ENCODE measurements around the gene NUCB1. TPM values are rescaled to one million over a fixed set of nuclear protein-coding genes. Genes with fewer than 3 reads are reported as not detected.

The NUCB1 gene
- total and polyA plus RNA-seq, 9 of the 15 experiments (the other 6 are each of a cell fraction or from before 2014, with no cell fraction given), result 3.1 to 153 (median 71.7) TPM

- Histone ChIP-seq H3K27me3 (ENCODE audit: control insufficient read depth in 2 of 2, insufficient read depth in 2 of 2, low read length in 2 of 2) (no peaks in the 10 kb centered on the region), H2AFZ (ENCODE audit: low read depth, low read length) (peak within 1 kb of the TSS; percentile 74), H3K4me2 (ENCODE audit: insufficient read depth, low read length) (peak within 1 kb of the TSS; percentile 79), H3K4me3 (peak within 1 kb of the TSS; percentile 17), H4K20me1 (replicated peaks; ENCODE audit: control insufficient read depth, insufficient read depth, low read length) (peaks cover 10% of the 10 kb centered on the region), H3K36me3 (ENCODE audit: control insufficient read depth, insufficient read depth, low read length) (peaks cover 2% of the 10 kb centered on the region; the same call in 2 of the 3 replicates), H3K9ac (ENCODE audit: insufficient read depth in 1 of 2, low read depth in 2 of 2, low read length in 2 of 2) (peak within 1 kb of the TSS; percentile 56 to 91), H3K9me3 (replicated peaks; ENCODE audit: control insufficient read depth, insufficient read depth, low read depth, low read length) (no peaks in the 10 kb centered on the region), H3K27ac (ENCODE audit: extremely low read depth, low read depth, low read length) (peak within 1 kb of the TSS; percentile 44; the same call in 2 of the 3 replicates), H3K9me1 (ENCODE audit: control insufficient read depth, insufficient read depth, low read length) (no peaks in the 10 kb centered on the region), H3K4me1 (replicated peaks in 1 of 2; ENCODE audit: control insufficient read depth in 2 of 2, insufficient read depth in 2 of 2, low read length in 2 of 2) (peaks cover 28 to 51% of the 10 kb centered on the region in 2 experiments), H3K79me2 (ENCODE audit: control insufficient read depth, insufficient read depth, low read length) (peaks cover 12% of the 10 kb centered on the region)
- BruUV-seq (replicated peaks), result TSS peak; percentile 96
- ChIA-PET POLR2A (interaction anchor here (0.6 kb wide), 1 partner anchor 194 kb away, joined by 4 read pairs; no protein-coding TSS in a partner anchor), CTCF (ENCODE audit: low intra/inter-chr PET ratio) (no interaction called here)
- peak; percentile 11 for FAIRE-seq
- no peak for ATAC-seq
- in situ Hi-C loops (cut with MboI), result no loop called here
- intact Hi-C loops (cut with micrococcal nuclease), result no loop called here
- DNase-seq (ENCODE audit: extremely low read depth in 1 of 4, low spot score in 3 of 4), result peak; percentile 41 to 64 (median 62)
- 55% methylated on average over 5 of the region's 11 CpGs for WGBS (ENCODE audit: insufficient coverage, low coverage, missing lambda C conversion rate)
- TF ChIP-seq PKNOX1 (IDR thresholded peaks at IDR 0.05) (peak; percentile 46; the same call in 1 of the 2 replicates), NFATC3 (IDR thresholded peaks at IDR 0.05) (peak; percentile 68; the same call in 1 of the 2 replicates), NFIC (IDR thresholded peaks at IDR 0.05) (peak; percentile 29; the same call in 1 of the 2 replicates), DIDO1 (tag; IDR thresholded peaks at IDR 0.05; ENCODE audit: low read depth) (peak; percentile 47; the same call in 1 of the 2 replicates), ZBTB2 (IDR thresholded peaks at IDR 0.05) (peak; percentile 74), HDGF (IDR thresholded peaks at IDR 0.05) (peak; percentile 94; the same call in 1 of the 2 replicates), ZNF764 (CRISPR knock-in tag; IDR thresholded peaks at IDR 0.05; ENCODE audit: low read depth) (no peak), NCOA6 (IDR thresholded peaks at IDR 0.05) (no peak), TAL1 (IDR thresholded peaks at IDR 0.05) (peak; percentile 33; the same call in 1 of the 2 replicates), MIER1 (IDR thresholded peaks at IDR 0.05; ENCODE audit: low read depth) (peak; percentile 67; the same call in 1 of the 2 replicates), THRAP3 (IDR thresholded peaks at IDR 0.05; ENCODE audit: borderline replicate concordance) (peak; percentile 49; the same call in 1 of the 2 replicates), TRIM24 (IDR thresholded peaks at IDR 0.05) (peak; percentile 36 to 39; a peak in 2 of 4 replicates), LARP7 (IDR thresholded peaks at IDR 0.05) (peak; percentile 96)
- TF ChIP-seq, protein P1, sequence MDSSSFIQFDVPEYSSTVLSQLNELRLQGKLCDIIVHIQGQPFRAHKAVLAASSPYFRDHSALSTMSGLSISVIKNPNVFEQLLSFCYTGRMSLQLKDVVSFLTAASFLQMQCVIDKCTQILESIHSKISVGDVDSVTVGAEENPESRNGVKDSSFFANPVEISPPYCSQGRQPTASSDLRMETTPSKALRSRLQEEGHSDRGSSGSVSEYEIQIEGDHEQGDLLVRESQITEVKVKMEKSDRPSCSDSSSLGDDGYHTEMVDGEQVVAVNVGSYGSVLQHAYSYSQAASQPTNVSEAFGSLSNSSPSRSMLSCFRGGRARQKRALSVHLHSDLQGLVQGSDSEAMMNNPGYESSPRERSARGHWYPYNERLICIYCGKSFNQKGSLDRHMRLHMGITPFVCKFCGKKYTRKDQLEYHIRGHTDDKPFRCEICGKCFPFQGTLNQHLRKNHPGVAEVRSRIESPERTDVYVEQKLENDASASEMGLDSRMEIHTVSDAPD (CRISPR knock-in tag; IDR thresholded peaks at IDR 0.05), result no peak
- TF ChIP-seq, protein P2, sequence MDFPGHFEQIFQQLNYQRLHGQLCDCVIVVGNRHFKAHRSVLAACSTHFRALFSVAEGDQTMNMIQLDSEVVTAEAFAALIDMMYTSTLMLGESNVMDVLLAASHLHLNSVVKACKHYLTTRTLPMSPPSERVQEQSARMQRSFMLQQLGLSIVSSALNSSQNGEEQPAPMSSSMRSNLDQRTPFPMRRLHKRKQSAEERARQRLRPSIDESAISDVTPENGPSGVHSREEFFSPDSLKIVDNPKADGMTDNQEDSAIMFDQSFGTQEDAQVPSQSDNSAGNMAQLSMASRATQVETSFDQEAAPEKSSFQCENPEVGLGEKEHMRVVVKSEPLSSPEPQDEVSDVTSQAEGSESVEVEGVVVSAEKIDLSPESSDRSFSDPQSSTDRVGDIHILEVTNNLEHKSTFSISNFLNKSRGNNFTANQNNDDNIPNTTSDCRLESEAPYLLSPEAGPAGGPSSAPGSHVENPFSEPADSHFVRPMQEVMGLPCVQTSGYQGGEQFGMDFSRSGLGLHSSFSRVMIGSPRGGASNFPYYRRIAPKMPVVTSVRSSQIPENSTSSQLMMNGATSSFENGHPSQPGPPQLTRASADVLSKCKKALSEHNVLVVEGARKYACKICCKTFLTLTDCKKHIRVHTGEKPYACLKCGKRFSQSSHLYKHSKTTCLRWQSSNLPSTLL (IDR thresholded peaks at IDR 0.05), result 0 out of 2 replicates have a peak, but pooled peaks have one; percentile 65
- TF ChIP-seq, protein P3, sequence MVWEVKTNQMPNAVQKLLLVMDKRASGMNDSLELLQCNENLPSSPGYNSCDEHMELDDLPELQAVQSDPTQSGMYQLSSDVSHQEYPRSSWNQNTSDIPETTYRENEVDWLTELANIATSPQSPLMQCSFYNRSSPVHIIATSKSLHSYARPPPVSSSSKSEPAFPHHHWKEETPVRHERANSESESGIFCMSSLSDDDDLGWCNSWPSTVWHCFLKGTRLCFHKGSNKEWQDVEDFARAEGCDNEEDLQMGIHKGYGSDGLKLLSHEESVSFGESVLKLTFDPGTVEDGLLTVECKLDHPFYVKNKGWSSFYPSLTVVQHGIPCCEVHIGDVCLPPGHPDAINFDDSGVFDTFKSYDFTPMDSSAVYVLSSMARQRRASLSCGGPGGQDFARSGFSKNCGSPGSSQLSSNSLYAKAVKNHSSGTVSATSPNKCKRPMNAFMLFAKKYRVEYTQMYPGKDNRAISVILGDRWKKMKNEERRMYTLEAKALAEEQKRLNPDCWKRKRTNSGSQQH (CRISPR knock-in tag; IDR thresholded peaks at IDR 0.05), result peak; percentile 90
These were observed 31.8 kb upstream of the NUCB1 start, which contains the start of gene PLEKHA4 for GRCh38 chr19:48868114-48868886. Gene PLEKHA4, minus strand, starts transcription at chr19:48868617. Its CDS starts 997 bp downstream, at chr19:48867620.
